Posterior vena cava (tissue), 2 donors: ENCODE measurements around the gene HTT-AS. TPM values are rescaled to one million over a fixed set of nuclear protein-coding genes. Genes with fewer than 3 reads are reported as not detected.

Experiments used
- DNase-seq: peaks from one replicate; pipeline ENCODE4 v3.0.0-alpha.2; 2020; ENCODE audit warnings: low spot score
- intact Hi-C, 2 donors: fragments of 100-400 bp; cut with DNase I; formaldehyde crosslinking; loops; one replicate each; pipeline versions ENCODE4 v1.14.1 to v1.14.2; 2022 to 2023
- long read RNA-seq, 2 donors: library from polyadenylated mRNA; unstranded; transcript quantifications; one replicate each; pipeline ENCODE4 v2.0.0, GENCODE V29; 2020 to 2021
- total RNA-seq, 2 donors: library from RNA; stranded (reverse); fragmentation: NEBNext Ultra II Directional; extraction: Animal tissue kit (Norgen Biotek cat#: 25700); gene quantifications; one replicate each; pipeline ENCODE4 v1.2.1, GENCODE V29; 2021
- donor health status: DM: yes; HTN: yes; CAD: no.
- donor health status: DM: yes; HTN: yes; CAD: no.

Gene HTT-AS
- not detected for total RNA-seq
- long read RNA-seq, donor 1: 0 reads
- long read RNA-seq, donor 2: 0 reads

DNA sequence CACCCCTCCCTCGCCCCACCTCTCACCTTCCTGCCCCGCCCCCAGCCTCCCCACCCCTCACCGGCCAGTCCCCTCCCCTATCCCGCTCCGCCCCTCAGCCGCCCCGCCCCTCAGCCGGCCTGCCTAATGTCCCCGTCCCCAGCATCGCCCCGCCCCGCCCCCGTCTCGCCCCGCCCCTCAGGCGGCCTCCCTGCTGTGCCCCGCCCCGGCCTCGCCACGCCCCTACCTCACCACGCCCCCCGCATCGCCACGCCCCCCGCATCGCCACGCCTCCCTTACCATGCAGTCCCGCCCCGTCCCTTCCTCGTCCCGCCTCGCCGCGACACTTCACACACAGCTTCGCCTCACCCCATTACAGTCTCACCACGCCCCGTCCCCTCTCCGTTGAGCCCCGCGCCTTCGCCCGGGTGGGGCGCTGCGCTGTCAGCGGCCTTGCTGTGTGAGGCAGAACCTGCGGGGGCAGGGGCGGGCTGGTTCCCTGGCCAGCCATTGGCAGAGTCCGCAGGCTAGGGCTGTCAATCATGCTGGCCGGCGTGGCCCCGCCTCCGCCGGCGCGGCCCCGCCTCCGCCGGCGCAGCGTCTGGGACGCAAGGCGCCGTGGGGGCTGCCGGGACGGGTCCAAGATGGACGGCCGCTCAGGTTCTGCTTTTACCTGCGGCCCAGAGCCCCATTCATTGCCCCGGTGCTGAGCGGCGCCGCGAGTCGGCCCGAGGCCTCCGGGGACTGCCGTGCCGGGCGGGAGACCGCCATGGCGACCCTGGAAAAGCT lies at the start of gene HTT-AS, which contains the start of gene HTT:
HTT-AS (minus strand) TSS at position 461 of the 768 bp plus-strand sequence.
HTT (plus strand) TSS at position 604 of the 768 bp plus-strand sequence; CDS start at position 749, 145 bp downstream.
- intact Hi-C loops: no loop called here
- DNase-seq: peak; percentile 99

DNA sequence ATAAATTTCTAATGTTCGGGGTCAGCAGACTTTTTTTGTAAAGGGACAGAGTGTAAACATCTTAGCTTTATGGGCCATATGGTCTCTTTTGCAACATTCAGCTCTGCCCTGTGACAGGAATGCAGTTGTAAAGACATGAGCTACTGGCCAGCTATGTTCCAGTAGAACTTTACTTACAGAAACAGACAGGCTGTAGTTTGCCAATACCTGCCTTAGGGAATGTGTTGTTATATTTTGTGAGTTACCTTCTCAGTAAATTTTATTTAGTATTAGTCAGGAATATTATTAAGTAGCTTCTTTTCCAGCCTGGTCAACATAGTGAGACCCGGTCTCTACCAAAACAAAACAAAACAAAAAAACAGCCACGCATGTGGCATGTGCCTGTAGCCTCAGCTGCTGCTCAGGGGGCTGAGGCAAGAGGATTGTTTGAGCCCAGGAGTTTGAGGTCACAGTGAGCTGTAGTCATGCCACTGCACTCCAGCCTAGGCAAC lies 48.9 kb upstream of the HTT-AS start:
- intact Hi-C loops: loop anchor here in 1 of 2 donors (5.0 kb wide), 1 partner anchor 1326 kb away; no protein-coding TSS in a partner anchor
- DNase-seq: no peak

DNA sequence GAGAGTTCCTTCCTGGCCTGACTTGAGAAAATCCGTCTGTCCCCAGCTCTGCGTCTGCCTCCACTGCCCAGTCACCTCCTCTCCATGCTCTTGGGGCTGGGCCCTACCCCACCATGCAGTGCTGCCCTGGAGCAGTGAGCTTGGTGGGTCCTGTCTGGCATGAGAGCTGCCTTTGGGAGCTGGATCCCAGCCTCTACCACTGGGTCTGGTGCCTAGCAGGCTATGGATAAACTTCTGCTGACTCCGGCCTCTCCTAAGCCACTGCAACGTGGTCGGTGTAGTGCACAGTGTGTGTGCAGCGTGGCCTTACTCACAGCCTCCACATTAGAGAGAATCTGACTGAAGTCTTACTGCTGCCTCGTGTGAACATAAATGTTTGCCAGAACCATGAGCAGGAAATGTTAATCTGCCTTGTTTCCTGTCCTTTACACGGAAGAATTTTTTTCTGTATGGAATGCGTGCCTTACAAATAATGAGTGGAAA lies 47.8 kb upstream of the HTT-AS start:
- intact Hi-C loops: loop anchor here in 1 of 2 donors (5.0 kb wide), 1 partner anchor 1325 kb away; no protein-coding TSS in a partner anchor

DNA sequence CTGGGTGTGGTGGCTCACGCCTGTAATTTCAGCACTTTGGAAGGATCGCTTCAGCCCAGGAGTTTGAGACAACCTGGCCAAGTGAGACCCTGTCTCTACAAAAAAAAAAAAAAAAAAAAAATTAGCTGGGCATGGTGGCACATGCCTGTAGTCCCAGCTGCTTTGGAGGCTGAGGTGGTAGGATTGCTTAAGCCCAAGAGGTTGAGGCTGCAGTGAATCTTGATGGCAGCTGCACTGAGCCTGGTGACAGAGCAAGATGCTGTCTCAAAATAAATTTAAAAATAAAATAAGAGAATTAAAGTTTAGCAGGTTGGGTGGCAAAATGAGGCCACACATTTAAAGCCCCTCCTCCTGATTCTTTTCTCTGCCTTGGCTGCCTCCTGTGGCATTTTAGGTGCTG lies 47.3 kb upstream of the HTT-AS start:
- no peak for DNase-seq
- intact Hi-C loops: loop anchor here in 1 of 2 donors (5.0 kb wide), 1 partner anchor 1324 kb away; no protein-coding TSS in a partner anchor

More for the DNA sequence above, 47.8 kb upstream of the HTT-AS start:
- DNase-seq: no peak

DNA sequence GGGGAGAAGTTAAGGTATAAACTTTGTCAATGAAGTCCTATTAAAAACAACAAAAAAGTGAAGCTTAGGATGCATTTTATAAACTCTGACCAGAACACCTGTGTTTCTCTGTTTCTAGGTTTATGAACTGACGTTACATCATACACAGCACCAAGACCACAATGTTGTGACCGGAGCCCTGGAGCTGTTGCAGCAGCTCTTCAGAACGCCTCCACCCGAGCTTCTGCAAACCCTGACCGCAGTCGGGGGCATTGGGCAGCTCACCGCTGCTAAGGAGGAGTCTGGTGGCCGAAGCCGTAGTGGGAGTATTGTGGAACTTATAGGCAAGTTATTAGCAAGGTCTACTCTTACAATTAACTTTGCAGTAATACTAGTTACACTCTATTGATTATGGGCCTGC lies 46.8 kb upstream of the HTT-AS start:
- DNase-seq: no peak
- intact Hi-C loops: loop anchor here in 1 of 2 donors (5.0 kb wide), 1 partner anchor 1324 kb away; no protein-coding TSS in a partner anchor

DNA sequence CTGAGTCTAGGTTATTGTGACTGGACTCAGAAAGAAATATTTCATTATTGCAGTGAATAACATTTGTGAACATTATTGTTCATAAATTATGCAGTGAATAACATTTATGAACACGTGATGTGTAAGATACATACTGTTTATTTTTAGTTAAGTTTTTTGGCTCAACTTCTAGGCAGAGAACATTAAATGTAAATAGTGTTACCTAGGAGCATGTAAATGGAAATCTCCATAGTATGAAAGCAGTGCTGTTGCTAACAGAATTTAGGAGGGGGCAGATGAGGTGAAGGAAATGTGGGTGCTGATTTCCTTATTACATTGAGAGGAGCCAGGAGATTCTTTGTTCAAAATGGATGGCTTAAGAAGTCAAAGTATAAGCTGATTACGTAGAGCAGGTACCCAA lies 45.1 kb upstream of the HTT-AS start:
- DNase-seq: no peak
- intact Hi-C loops: no loop called here

DNA sequence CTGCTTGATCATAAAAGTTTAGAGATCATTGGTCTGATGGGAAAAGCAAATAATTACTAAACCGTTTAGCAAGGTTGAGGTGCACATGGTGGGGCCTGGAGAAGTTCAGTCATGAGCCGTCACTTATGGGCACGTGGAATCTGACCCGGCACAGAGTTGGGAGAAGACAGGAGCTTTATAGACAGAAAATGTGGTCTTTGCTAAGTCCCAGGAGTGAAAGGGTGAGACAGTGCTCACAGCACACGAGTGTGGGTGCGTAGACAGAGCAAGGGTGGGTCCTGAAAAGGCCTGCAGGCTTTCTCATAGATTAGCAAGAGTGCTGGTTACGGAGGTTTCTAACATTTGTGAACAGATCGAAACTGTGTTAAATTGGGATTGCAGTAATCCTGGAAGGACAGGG lies 44.0 kb upstream of the HTT-AS start:
- DNase-seq: no peak
- intact Hi-C loops: no loop called here

DNA sequence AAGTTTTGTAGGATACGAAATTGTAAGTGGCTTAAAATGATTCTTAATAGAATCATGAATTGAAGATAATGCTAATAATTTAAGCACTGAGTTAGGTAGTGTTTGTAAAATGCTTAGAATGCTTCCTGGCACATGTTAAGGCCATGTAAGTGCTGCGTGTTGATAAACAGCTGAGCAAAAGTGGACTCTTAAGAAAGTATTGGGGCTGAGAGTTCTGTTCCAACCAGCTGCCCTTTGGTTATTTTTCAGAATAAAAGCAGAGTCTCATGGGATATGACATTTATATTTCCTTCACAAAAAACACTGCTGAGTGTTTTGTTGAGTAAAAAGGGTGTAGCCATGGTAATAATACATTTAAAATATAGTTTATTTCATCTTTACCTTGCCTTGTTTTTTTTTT lies 42.6 kb upstream of the HTT-AS start:
- intact Hi-C loops: no loop called here
- DNase-seq: no peak

DNA sequence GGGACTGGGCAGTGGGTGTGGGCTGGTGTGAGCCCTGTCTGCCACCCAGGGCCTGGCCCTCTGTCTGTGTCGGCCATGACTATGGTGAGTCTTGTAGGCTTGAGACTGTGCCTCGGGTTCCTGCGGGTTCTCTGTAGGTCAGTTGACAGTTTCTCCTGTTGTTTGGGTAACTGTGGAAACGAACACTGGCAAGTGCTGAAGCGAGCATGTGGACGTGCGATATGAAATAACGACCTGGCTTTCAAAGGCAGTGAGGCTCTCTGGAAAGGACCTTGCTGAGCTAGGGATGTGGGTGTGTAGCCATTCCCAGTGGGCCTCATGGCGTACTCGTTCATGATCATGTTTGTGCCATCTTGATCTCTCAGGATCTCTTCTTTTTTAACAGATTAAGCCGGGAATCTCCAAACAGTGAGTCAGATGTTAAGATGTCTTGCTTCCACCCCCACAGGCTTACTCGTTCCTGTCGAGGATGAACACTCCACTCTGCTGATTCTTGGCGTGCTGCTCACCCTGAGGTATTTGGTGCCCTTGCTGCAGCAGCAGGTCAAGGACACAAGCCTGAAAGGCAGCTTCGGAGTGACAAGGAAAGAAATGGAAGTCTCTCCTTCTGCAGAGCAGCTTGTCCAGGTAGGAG lies 41.4 kb upstream of the HTT-AS start:
- intact Hi-C loops: no loop called here
- no peak for DNase-seq

DNA sequence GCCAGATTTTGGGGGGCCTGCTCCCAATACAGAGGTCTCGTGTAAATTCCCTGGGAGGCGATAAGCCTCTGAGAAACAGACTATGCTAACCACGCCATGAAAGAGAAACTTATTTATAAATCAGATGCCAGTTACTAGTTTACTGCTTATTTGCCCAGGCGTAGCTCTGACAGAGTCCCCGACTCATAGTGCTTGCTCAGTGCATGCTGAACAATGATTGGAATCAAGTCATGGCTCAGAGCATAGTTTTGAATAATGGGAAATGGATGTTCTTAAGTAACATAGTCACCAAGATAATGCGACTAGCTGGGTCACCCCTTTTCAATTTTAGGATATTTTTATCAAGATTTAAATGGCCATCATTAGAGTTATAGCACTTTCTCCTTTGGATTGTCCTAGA lies 40.0 kb upstream of the HTT-AS start:
- no peak for DNase-seq
- intact Hi-C loops: no loop called here

DNA sequence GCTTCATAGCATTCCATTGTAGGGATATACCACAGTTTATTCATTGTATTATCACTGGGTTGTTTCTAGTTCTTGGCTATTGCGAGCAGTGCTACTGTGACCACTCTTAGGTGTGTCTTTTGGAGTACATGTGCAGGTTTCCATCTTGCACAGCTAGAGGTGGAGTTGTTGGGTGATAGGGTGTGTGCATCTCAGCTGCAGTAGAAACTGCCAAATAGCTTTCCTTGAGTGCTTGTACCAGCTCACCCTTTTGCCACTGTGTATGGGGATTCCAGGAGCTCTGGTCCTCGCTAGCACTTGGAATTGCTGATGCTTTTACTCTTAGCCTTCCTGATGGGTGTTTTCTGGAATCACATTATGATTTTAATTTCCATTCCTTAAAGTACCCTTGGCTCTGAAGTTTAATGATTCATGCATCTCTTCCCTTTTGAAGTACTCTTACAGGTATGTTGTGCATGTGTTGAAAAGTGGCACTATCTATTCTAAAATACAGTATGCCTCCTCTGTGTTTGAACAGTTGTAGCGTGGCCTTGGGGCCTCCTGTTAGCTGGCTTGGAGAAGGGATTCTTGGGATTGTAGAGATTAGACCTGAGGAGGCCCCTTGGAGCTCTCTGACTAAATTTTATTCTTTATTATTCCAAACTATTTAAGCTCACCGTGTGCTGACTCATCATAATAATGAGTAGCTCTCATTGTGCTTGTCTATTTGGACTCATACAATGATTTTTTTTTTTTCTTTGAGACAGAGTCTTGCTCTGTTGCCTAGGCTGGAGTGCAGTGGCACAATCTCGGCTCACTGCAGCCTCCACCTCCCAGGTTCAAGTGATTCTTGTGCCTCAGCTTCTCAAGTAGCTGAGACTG lies 38.5 kb upstream of the HTT-AS start:
- intact Hi-C loops: no loop called here
- no peak for DNase-seq

DNA sequence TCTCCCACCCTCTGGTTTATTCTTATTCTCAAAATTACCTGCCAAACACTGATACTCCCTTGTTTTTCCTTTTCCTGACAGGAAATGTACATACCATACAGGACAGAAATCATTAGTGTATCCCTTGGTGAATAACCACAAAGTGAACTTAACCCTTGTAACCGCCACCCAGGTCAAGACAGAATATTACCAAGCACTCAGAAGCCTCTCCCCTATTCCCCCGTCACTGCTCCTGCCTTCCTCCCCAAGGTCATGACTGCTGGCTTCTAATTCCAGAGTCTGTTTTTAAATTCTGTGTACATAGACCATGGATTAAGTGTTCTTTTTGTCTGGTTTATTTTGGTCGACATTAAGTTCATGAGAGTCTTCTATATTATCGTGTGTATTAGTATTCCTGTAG lies 37.9 kb upstream of the HTT-AS start:
- intact Hi-C loops: no loop called here
- no peak for DNase-seq

DNA sequence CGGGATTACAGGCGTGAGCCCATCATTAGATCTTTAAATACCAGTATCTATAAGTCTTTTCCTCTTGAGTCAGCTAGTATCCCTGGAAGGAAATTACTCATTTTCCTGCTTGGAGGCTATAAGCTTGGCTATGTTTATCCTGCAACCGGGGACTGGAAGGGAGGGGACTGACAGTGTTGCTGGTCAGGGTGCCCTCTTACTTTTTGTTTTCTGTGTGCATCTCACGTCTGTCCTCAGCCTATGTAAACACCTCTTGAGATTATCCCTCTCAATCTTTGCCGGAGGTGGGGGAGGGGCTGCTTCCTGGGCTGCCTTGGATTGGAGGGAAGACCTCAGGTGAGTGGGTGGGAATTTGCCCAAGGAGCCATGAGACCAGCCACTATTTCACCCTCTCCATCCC lies 37.1 kb upstream of the HTT-AS start:
- no peak for DNase-seq
- intact Hi-C loops: no loop called here

DNA sequence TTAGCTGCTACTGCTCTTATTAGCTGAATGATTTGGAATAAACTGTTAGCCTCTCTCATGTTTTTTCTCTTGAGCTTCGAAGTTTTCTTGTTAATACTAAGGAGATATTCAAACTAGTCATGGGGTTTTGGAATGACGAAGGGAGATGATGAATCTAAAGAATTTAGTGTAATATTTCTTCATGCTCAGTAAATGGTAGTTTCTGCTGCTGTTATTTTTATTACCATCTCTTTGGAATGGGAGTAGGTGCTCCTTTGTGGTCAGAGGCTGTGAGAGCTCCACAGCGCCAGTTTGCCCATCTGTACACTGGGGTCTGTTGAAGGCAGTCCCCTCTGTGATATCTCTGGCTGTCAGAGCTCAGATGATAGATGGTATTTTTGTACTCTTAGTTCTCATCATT lies 33.9 kb upstream of the HTT-AS start:
- no peak for DNase-seq
- intact Hi-C loops: no loop called here

DNA sequence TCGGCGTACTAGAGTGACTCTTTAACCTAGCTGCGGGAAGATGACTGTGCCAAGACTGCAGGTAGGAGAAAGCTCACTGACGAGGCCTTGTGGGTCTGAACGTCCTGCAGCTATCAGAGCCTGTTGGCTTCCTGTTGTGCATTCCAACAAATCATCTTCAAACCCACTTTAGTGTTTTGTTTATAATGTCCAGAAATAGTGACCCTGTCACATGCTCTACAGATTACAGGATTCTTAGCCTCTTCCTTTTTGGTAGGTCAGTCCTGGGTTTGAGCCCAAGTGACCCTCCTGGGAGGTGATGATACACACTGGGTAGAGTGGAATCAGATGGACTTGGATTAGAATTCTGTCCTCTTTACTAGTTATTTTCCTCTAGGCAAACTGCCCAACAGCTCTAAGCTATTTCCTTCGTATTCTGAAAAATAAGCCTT lies 33.4 kb upstream of the HTT-AS start:
- intact Hi-C loops: no loop called here
- DNase-seq: no peak

DNA sequence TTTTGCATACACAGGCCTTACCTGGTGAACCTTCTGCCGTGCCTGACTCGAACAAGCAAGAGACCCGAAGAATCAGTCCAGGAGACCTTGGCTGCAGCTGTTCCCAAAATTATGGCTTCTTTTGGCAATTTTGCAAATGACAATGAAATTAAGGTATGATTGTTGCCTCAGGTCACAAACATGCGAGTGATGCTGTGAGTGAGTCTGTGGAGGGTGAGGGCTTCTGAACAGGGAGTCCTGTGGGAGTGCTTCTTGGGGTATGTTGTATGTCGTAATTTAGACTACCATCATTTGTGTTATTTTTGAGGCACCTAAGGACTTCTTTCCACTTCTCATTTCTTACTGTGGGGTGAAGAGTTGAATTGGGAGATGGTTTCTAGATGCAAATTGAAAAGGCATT lies 32.9 kb upstream of the HTT-AS start:
- intact Hi-C loops: no loop called here
- DNase-seq: no peak

DNA sequence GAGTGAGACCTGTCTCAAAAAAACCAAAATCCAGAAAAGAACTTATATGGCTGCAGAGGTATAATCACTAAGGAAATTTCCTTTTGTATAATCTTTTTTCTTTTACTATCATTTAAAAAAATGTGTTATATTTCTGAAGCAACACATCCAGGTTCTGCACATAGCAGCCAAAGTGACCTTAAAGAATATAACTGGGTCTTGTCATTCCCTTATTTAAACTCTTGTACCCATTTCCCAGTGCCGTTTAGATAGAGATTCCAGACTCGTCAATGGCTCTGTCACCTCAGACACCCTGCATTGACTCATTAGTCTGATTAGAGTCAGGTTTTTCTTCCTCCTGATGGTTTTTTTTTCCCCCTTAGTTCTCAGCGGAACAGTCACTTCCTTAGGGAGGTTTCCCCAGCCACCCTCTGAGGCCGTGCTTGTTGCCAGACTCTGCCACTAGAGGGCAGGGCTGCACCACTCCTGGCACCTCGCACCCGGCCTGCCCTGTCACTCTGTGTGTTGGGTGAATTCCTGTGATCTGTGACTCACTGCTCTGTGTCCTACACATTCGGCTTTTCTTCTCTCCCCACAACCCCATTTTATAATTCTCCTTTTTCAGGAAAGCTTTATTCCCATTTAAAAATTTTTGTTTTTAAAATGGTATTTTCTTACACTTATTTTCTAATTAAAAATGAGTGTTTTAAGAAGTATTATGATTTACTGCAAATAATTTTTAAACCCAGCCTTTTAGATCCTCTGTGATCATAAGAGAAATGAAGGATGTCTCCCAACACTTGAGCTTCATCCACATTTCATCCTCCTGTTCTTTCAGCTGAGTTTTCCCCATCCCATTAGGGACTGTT lies 32.2 kb upstream of the HTT-AS start:
- intact Hi-C loops: no loop called here
- DNase-seq: peak; percentile 97

DNA sequence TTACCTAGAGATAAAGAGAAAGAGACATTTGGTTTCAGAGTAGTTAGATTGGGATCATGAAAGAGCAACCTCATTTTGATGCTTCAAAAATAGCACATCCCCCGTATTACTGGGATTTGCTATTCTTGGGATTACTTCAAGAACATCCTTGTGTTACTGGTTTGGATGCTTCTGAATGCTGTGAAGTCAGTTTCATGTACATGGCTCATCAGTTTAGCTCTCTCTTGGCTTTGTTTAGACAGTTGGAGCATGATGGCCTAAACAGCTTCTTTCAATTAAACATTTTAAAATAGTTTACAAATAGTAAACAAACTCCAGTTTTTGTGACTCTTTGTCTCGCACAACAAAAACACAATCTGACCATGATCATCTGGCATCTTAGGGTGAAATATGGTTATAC lies 24.0 kb upstream of the HTT-AS start:
- DNase-seq: no peak
- intact Hi-C loops: no loop called here
